GM21619 (cell line): ENCODE results near the gene MBD3L1.

Experiments used
- ATAC-seq: cut with Tn5 transposase; IDR thresholded peaks from one replicate; pipeline ENCODE4 v1.9.1; 2021; ENCODE audit not compliant: unreplicated experiment

Gene MBD3L1

GRCh38 chr19:8832132-8833021, at the start of gene MBD3L1, which contains the start of gene ZNF558:
MBD3L1 (plus strand) TSS chr19:8832377; CDS start chr19:8842679, 10,302 bp downstream.
ZNF558 (minus strand) TSS chr19:8832304; CDS start chr19:8822659, 9,645 bp downstream.
- peak; percentile 80 for ATAC-seq

- no peak for ATAC-seq
These were observed 37.4 kb upstream of the MBD3L1 start for GRCh38 chr19:8794823-8795222.

- no peak for ATAC-seq
These were observed 25.5 kb upstream of the MBD3L1 start for GRCh38 chr19:8806661-8807060.

GRCh38 chr19:8811315-8812172, 20.6 kb upstream of the MBD3L1 start:
- ATAC-seq, result no peak

GRCh38 chr19:8814176-8814575, 18.0 kb upstream of the MBD3L1 start:
- no peak for ATAC-seq

- no peak for ATAC-seq
These were observed 16.4 kb upstream of the MBD3L1 start for GRCh38 chr19:8815780-8816179.

- no peak for ATAC-seq
These were observed 11.9 kb upstream of the MBD3L1 start for GRCh38 chr19:8820234-8820633.

GRCh38 chr19:8821748-8822241, 10.4 kb upstream of the MBD3L1 start:
- no peak for ATAC-seq

- ATAC-seq, result no peak
These were observed 5.8 kb upstream of the MBD3L1 start for GRCh38 chr19:8826371-8826770.

GRCh38 chr19:8827277-8827676, 4.9 kb upstream of the MBD3L1 start:
- ATAC-seq, result no peak

- no peak for ATAC-seq
These were observed 804 bp upstream of the MBD3L1 start for GRCh38 chr19:8831373-8831772.

- no peak for ATAC-seq
These were observed 395 bp upstream of the MBD3L1 start for GRCh38 chr19:8831832-8832131.

GRCh38 chr19:8835446-8835845, 3.3 kb downstream of the MBD3L1 start:
- ATAC-seq, result no peak

- ATAC-seq, result no peak
These were observed 3.7 kb downstream of the MBD3L1 start for GRCh38 chr19:8835877-8836276.

GRCh38 chr19:8840708-8841107, 8.5 kb downstream of the MBD3L1 start:
- ATAC-seq, result no peak

GRCh38 chr19:8846819-8847218, 14.6 kb downstream of the MBD3L1 start:
- no peak for ATAC-seq

GRCh38 chr19:8849232-8849631, 17.1 kb downstream of the MBD3L1 start:
- no peak for ATAC-seq

- no peak for ATAC-seq
These were observed 18.3 kb downstream of the MBD3L1 start for GRCh38 chr19:8850488-8850887.

- ATAC-seq, result no peak
These were observed 26.1 kb downstream of the MBD3L1 start for GRCh38 chr19:8858260-8858659.

GRCh38 chr19:8866344-8866743, 34.2 kb downstream of the MBD3L1 start:
- ATAC-seq, result no peak

GRCh38 chr19:8877854-8878705, 45.9 kb downstream of the MBD3L1 start:
- no peak for ATAC-seq
